IMR-90 (cell line): ENCODE measurements around the gene ZFYVE28. TPM values are rescaled to one million over a fixed set of nuclear protein-coding genes. Genes with fewer than 3 reads are reported as not detected.
A peak's percentile ranks its signal among the peaks of the same experiment; 100 is the strongest.

Experiments used
- ATAC-seq: fragments of 200-7000 bp; cut with Tn5 transposase; 2 replicates; pipeline ENCODE4 v1.9.1; 2020; ENCODE audit warnings: low read depth, mild to moderate bottlenecking, moderate library complexity
- BruUV-seq: library from RNA; stranded (reverse); fragments of 400-500 nt; replicated peaks from 2 replicates; lab custom pipeline; 2021; lab: Mats Ljungman, UMichigan
- CTCF ChIA-PET: fragments of 300-600 bp; formaldehyde crosslinking; extraction: SDS; loops from one replicate; lab custom pipeline; 2021; ENCODE audit warnings: antibody characterized with exemption; lab: Yijun Ruan, JAX
- POLR2A ChIA-PET: fragments of 300-600 bp; sonication (Branson Sonifier 250); formaldehyde crosslinking; loops from one replicate; lab custom pipeline; 2022; ENCODE audit warnings: antibody characterized with exemption; ENCODE audit not compliant: unreplicated experiment; lab: Charles Lee
- DNase-seq: peaks from one replicate; pipeline ENCODE4 v3.0.0; 2013
- H2AFZ ChIP-seq: replicated peaks from 2 replicates; pipeline ENCODE3; 2013; ENCODE audit warnings: low read length, mild to moderate bottlenecking; ENCODE audit not compliant: poor library complexity
- H2AK5ac ChIP-seq: 2 replicates; pipeline ENCODE4 v1.6.1; 2013; ENCODE audit warnings: low read depth, low read length, inconsistent platforms
- H2AK9ac ChIP-seq: replicated peaks from 2 replicates; pipeline ENCODE3; 2013; ENCODE audit warnings: mild to moderate bottlenecking, low read depth, low read length, moderate library complexity; ENCODE audit not compliant: poor library complexity
- H2BK120ac ChIP-seq: 2 replicates; pipeline ENCODE4 v1.6.1; 2013; ENCODE audit warnings: low read depth, low read length, inconsistent platforms
- H2BK15ac ChIP-seq: 3 replicates; pipeline ENCODE4 v1.6.1; 2013; ENCODE audit warnings: low read depth, low read length, inconsistent platforms
- H2BK20ac ChIP-seq: 2 replicates; pipeline ENCODE4 v1.6.1; 2013; ENCODE audit warnings: low read depth, mild to moderate bottlenecking, inconsistent platforms, low read length, moderate library complexity
- H2BK5ac ChIP-seq: 2 replicates; pipeline ENCODE4 v1.6.1; 2013; ENCODE audit warnings: mild to moderate bottlenecking, low read depth, low read length, inconsistent platforms; ENCODE audit not compliant: poor library complexity, severe bottlenecking
- H3K14ac ChIP-seq: replicated peaks from 2 replicates; pipeline ENCODE4 v1.6.1; 2013; ENCODE audit warnings: low read depth, low read length, inconsistent platforms
- H3K18ac ChIP-seq: 2 replicates; pipeline ENCODE4 v1.6.1; 2013; ENCODE audit warnings: low read depth, low read length, control low read depth
- H3K23ac ChIP-seq: 2 replicates; pipeline ENCODE4 v1.6.1; 2013; ENCODE audit warnings: low read depth, low read length, inconsistent platforms
- H3K27ac ChIP-seq: 2 replicates; pipeline ENCODE4 v1.5.1; 2013; ENCODE audit warnings: mild to moderate bottlenecking, control low read depth, low read length; ENCODE audit not compliant: insufficient read depth
- H3K27me3 ChIP-seq: 2 replicates; pipeline ENCODE4 v1.6.1; 2013; ENCODE audit warnings: low read length; ENCODE audit not compliant: control insufficient read depth, insufficient read depth
- H3K36me3 ChIP-seq: 2 replicates; pipeline ENCODE4 v1.6.1; 2013; ENCODE audit warnings: low read length, mixed read lengths; ENCODE audit not compliant: control insufficient read depth, insufficient read depth
- H3K4ac ChIP-seq: 2 replicates; pipeline ENCODE4 v1.6.1; 2013; ENCODE audit warnings: low read depth, low read length, inconsistent platforms
- H3K4me1 ChIP-seq: 2 replicates; pipeline ENCODE4 v1.6.1; 2013; ENCODE audit warnings: low read length, mixed read lengths; ENCODE audit not compliant: control insufficient read depth, insufficient read depth
- H3K4me2 ChIP-seq: 2 replicates; pipeline ENCODE4 v1.6.1; 2013; ENCODE audit warnings: low read depth, mild to moderate bottlenecking, control low read depth, low read length, moderate library complexity
- H3K4me3 ChIP-seq: 2 replicates; pipeline ENCODE4 v1.5.1; 2013; ENCODE audit warnings: low read depth, mild to moderate bottlenecking, control low read depth, low read length, moderate library complexity; ENCODE audit not compliant: insufficient read depth
- H3K56ac ChIP-seq: 2 replicates; pipeline ENCODE4 v1.6.1; 2013; ENCODE audit warnings: low read length, inconsistent platforms; ENCODE audit not compliant: insufficient read depth; ENCODE audit errors: extremely low read depth
- H3K79me1 ChIP-seq, 2 experiments: 2 replicates each; pipeline ENCODE4 v1.6.1; 2013; ENCODE audit warnings: low read length in 2 of 2, inconsistent platforms in 1 of 2, low read depth in 1 of 2
- H3K9ac ChIP-seq: 2 replicates; pipeline ENCODE4 v1.6.1; 2013; ENCODE audit warnings: low read depth, low read length, control low read depth
- H3K9me1 ChIP-seq: 2 replicates; pipeline ENCODE4 v1.6.1; 2013; ENCODE audit warnings: low read length, inconsistent platforms; ENCODE audit not compliant: insufficient read depth
- H3K9me3 ChIP-seq: 2 replicates; pipeline ENCODE4 v1.6.1; 2013; ENCODE audit warnings: low read length; ENCODE audit not compliant: control insufficient read depth, insufficient read depth
- H4K20me1 ChIP-seq: 2 replicates; pipeline ENCODE4 v1.6.1; 2013; ENCODE audit warnings: low read length, inconsistent platforms; ENCODE audit not compliant: insufficient read depth
- H4K5ac ChIP-seq: 2 replicates; pipeline ENCODE4 v1.6.1; 2013; ENCODE audit warnings: mild to moderate bottlenecking, low read depth, low read length, control low read depth
- H4K8ac ChIP-seq, 2 experiments: 2 replicates each; pipeline ENCODE4 v1.6.1; 2013; ENCODE audit warnings: low read depth in 2 of 2, low read length in 2 of 2, control low read depth in 1 of 2, inconsistent platforms in 1 of 2
- H4K91ac ChIP-seq: 2 replicates; pipeline ENCODE4 v1.6.1; 2013; ENCODE audit warnings: low read depth, low read length, inconsistent platforms; ENCODE audit not compliant: insufficient read depth
- BHLHE40 ChIP-seq: fragments of 150-350 bp; IDR thresholded peaks from 2 replicates; pipeline ENCODE4 v1.6.1; 2016; ENCODE audit warnings: mild to moderate bottlenecking, low read depth, low read length
- CEBPB ChIP-seq: IDR thresholded peaks from 2 replicates; pipeline ENCODE4 v1.6.1; 2012; ENCODE audit warnings: low read depth, low read length, improper control_type of control experiment
- CTCF ChIP-seq: conservative IDR thresholded peaks from 2 replicates; pipeline ENCODE4 v1.5.1; 2012; ENCODE audit warnings: mild to moderate bottlenecking, low read depth, low read length, improper control_type of control experiment
- MAZ ChIP-seq: IDR thresholded peaks from 2 replicates; pipeline ENCODE4 v1.6.1; 2012; ENCODE audit warnings: low read depth, mild to moderate bottlenecking, low read length, improper control_type of control experiment, moderate library complexity, borderline replicate concordance
- RAD21 ChIP-seq: IDR thresholded peaks from 2 replicates; pipeline ENCODE4 v1.6.1; 2012; ENCODE audit warnings: low read length, improper control_type of control experiment
- RCOR1 ChIP-seq: IDR thresholded peaks from 2 replicates; pipeline ENCODE4 v1.6.1; 2012; ENCODE audit warnings: mild to moderate bottlenecking, low read length, improper control_type of control experiment; ENCODE audit not compliant: insufficient replicate concordance
- WGBS, 2 experiments: methylation state at CpG; one replicate each; pipeline versions ENCODE4 v1.1.5 to v1.1.7; 2013; ENCODE audit warnings: missing lambda C conversion rate in 2 of 2; ENCODE audit not compliant: insufficient read length in 1 of 2; ENCODE audit errors: extremely low coverage in 2 of 2; 5-methylcytosine and 5-hydroxymethylcytosine counted together
- dilution Hi-C: fragments of 300-500 bp; cut with HindIII; formaldehyde crosslinking; loops from one replicate; pipeline ENCODE4 v1.14.3; 2018; ENCODE audit warnings: low sequenced_read_pairs; ENCODE audit not compliant: unreplicated experiment
- in situ Hi-C: fragments of 300-500 bp; cut with MboI; formaldehyde crosslinking; loops from 3 replicates; pipeline ENCODE4 v1.14.3; 2019; ENCODE audit warnings: low sequenced_read_pairs, inconsistent platforms, mixed read lengths
- intact Hi-C: fragments of 100-400 bp; cut with micrococcal nuclease; formaldehyde crosslinking; loops from 2 replicates; pipeline ENCODE4 v1.10.0; 2022
- polyA plus RNA-seq, 3 experiments: library from polyadenylated mRNA; depleted of rRNA; stranded (reverse); fragments of >200 nt; gene quantifications; 2 replicates each; pipeline ENCODE4 v1.2.3, GENCODE V29; 2012; ENCODE audit warnings: low replicate concordance in 1 of 3
- total RNA-seq: library from RNA; depleted of rRNA; stranded (reverse); fragments of >200 nt; gene quantifications from 2 replicates; pipeline ENCODE4 v1.2.3, GENCODE V29; 2012

Gene ZFYVE28
- total and polyA plus RNA-seq, 2 of the 4 experiments (the other 2 are of a cell fraction): 0.36 to 1.2 TPM

- in situ Hi-C loops (no loop called here), dilution Hi-C loops (no loop called here), intact Hi-C loops (loop anchor here (5.0 to 10.0 kb wide), 3 partner anchors 88 to 203 kb away; partner anchors contain the start of genes CFAP99, RNF4 and ZFYVE28)
- Histone ChIP-seq H3K79me1 (peaks cover 18 to 26% of the 10 kb centered on the region in 2 experiments), H2BK120ac (no peak overlapping the region), H4K91ac (no peak overlapping the region), H3K9ac (no peak overlapping the region), H3K14ac (no peak overlapping the region), H4K8ac (no peak overlapping the region), H3K36me3 (peaks cover 4% of the 10 kb centered on the region; the same call in 1 of the 2 replicates), H2BK20ac (no peak overlapping the region), H3K4ac (no peak overlapping the region), H4K20me1 (peaks cover 14% of the 10 kb centered on the region), H3K9me1 (peaks cover 4% of the 10 kb centered on the region; the same call in 1 of the 2 replicates), H3K4me1 (peaks cover 8% of the 10 kb centered on the region; the same call in 1 of the 2 replicates), H3K56ac (no peak overlapping the region), H2BK5ac (no peak overlapping the region), H3K9me3 (no peaks in the 10 kb centered on the region), H3K27ac (no peak overlapping the region), H2AK9ac (no peak overlapping the region), H3K23ac (no peak overlapping the region), H4K5ac (no peak overlapping the region), H3K27me3 (no peaks in the 10 kb centered on the region), H2BK15ac (no peak overlapping the region), H3K4me3 (no peak overlapping the region), H3K18ac (no peak overlapping the region), H3K4me2 (no peak overlapping the region), H2AK5ac (no peak overlapping the region; the same call in 1 of the 2 replicates), H2AFZ (peak overlapping the region; percentile 5)
- WGBS, 2 experiments: 92% methylated on average over 2 of the region's 6 CpGs; no CpG with 5 or more reads in 1 of the 2 experiments
- BruUV-seq: no TSS peak
- POLR2A ChIA-PET: no interaction called here
- DNase-seq (no peak), ATAC-seq (no peak)
- CTCF ChIA-PET: no interaction called here
- no peak for TF ChIP-seq MAZ
- TF ChIP-seq RAD21: no peak
- TF ChIP-seq RCOR1: no peak
- no peak for TF ChIP-seq CTCF
- no peak for TF ChIP-seq BHLHE40
- no peak for TF ChIP-seq CEBPB
Observed at GRCh38 chr4:2263926-2264321, 154.5 kb downstream of the ZFYVE28 start.
